ENCODE measurements around the gene PIK3CG.

DNA sequence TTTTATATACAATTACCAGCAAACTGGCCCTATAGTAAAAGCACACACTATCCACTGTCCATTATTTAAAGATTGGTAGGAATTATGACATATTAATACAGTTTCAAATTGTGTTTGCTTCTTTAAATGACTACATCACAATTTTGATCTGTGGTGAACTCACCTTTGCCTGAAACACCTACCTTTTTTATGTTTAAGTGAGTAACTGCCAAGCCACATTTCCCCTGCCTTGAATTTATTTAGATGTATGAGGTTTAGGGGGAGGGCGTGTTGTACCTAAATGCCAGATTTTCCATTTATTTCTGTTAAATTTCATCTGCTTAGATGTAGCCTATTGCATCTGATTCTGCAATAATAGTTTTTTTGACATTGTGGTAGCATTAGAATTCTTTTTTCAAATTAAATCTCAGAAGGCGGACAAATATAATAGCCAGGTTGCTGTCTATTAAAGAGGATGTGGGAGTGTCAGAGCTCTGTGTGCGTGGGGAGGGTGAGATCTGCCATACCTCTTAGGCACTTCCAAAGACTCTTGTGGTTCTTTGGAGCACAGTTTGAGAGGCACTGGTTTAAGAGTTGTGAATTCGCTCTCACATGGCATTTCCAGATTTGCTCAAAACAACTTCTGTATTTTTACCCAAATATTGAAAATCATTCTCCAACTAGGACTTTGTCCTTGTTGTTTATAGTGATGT lies 13.8 kb downstream of the PIK3CG start:
- TF ChIP-seq POLR2A (IDR thresholded peaks at IDR 0.05) (no peak), POLR2AphosphoS5 (IDR thresholded peaks at IDR 0.05) (no peak)
- TF ChIP-seq, protein P1, sequence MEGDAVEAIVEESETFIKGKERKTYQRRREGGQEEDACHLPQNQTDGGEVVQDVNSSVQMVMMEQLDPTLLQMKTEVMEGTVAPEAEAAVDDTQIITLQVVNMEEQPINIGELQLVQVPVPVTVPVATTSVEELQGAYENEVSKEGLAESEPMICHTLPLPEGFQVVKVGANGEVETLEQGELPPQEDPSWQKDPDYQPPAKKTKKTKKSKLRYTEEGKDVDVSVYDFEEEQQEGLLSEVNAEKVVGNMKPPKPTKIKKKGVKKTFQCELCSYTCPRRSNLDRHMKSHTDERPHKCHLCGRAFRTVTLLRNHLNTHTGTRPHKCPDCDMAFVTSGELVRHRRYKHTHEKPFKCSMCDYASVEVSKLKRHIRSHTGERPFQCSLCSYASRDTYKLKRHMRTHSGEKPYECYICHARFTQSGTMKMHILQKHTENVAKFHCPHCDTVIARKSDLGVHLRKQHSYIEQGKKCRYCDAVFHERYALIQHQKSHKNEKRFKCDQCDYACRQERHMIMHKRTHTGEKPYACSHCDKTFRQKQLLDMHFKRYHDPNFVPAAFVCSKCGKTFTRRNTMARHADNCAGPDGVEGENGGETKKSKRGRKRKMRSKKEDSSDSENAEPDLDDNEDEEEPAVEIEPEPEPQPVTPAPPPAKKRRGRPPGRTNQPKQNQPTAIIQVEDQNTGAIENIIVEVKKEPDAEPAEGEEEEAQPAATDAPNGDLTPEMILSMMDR (IDR thresholded peaks at IDR 0.05): no peak

Data from stomach (tissue), 4 donors.